HL-60/S4 treated with retinoic acid at 250 ng/mL for 4 days and 3 days (cell line): Measurements from ENCODE around the gene PCNX1.
"Not testable (repeated sequence)": the region's sequence is repeated elsewhere in the genome, so short reads cannot be mapped to it uniquely, and the experiment has no call there.

ENCODE experiments used
- in situ Hi-C: fragments of 300-500 bp; cut with MboI; formaldehyde crosslinking; loops from 2 replicates; pipeline ENCODE4 v1.7.0; 2022; ENCODE audit warnings: low sequenced_read_pairs

The PCNX1 gene

DNA sequence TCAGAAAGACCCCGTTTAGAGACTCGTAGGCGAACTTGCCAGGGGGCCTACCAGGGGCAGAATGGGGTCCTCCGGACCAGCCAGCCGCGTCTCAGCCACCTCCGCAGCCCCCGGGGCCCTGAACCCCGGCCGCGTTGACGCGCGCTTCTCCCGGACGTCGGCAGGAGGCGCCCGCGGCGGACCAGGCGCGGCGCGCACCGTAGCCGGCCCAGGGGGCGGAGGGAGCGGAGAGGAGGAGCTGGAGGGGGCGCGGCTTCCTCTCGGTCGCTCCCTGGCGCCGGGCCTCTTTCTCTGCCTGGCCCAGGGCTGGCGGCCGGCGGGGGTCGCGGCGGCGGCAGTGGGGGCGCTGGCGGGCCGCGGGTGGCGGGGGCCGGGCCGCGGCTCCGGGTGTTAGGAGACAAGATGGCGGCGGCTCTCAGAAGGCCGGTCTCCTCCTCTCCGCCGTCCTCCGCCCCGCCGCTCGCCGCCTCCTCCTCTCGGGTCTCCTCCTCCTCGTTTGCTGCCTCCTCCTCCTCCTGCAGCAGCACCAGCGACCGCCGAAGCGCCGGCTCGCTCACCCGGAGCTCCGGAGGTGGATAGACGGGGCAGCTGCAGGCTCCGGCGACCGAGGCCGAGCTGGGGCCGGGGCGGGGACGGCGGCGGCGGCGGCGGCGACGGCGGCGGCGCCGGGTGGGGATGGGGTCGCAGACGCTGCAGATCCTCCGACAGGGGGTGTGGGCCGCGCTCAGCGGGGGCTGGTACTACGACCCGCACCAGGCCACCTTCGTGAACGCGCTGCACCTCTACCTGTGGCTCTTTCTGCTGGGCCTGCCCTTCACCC lies at the start of gene PCNX1:
PCNX1 (plus strand) TSS at position 284 of the 820 bp plus-strand sequence; CDS start at position 676, 392 bp downstream.
- in situ Hi-C loops: no loop called here

DNA sequence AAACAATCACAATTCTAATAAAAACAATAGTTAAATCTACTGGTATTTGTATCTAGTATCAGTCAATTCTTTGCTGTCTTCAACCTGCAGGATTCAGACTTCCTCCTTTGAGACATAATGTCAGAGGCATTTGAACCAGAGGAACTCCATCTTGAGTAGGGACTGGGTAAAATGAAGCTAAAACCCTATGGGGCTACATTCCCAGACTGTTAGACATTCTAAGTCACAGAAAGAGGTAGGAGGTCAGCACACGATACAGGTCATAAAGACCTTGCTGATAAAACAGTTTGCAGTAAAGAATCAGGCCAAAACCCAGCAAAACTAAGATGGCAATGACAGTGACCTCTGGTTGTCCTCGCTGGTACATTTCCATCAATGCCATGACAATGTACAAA lies 49.8 kb upstream of the PCNX1 start:
- in situ Hi-C loops: no loop called here

DNA sequence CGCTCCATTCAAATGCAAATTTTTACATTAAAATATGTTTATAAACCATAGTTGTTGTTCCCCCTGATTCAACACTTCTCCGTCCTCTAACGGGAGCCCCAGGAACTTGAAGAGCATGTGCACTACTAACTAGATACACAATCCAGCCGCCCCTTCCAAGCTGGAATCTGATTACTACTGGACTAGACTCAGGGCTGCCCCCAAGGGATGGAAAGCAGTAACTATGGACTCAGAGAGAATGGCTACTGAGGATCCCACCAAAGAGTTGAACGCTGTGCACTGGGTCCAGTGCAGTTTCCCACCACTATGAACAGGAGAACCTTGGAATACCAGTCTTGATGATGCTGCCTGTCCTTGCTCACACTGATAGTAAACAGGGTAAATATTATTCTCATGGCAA lies 48.6 kb upstream of the PCNX1 start:
- in situ Hi-C loops: no loop called here

DNA sequence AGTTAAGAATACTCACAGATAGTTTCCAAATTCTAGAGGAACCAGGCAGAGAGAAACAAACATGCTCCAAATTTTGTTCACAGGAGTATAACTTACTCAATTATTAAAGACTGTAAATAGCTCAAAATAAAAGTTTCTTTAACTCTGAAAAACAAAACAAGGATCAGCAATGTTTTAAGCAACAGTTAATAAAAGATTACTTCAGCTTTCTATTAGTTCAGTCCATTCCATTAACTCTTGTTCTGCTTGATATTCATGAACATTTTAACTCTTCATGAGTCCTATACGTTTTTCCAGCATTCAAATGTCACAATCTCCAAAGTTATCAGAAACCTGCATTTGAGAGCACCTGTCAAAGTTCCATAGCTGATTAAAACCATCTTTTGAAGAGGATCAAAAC lies 40.3 kb upstream of the PCNX1 start:
- in situ Hi-C loops: not testable (repeated sequence)

DNA sequence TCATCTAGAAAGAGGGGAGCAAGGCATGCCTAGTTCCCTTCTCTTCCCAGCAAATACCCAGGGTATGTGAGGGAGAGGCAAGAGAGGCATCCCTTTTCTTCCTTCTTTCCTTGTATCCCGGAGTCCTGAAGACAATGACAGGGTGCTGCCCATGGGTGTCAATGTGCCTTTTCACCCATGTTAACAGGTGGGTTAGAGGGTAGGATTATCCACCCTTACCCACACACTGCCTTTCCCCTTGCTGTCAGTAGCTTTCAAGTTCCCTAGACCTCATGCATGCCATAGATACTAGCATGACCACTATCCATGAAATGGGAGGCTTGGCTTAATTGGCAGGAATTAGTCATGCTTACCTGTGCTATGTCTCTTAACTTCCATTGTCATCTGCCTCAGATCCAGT lies 36.3 kb upstream of the PCNX1 start:
- in situ Hi-C loops: no loop called here

DNA sequence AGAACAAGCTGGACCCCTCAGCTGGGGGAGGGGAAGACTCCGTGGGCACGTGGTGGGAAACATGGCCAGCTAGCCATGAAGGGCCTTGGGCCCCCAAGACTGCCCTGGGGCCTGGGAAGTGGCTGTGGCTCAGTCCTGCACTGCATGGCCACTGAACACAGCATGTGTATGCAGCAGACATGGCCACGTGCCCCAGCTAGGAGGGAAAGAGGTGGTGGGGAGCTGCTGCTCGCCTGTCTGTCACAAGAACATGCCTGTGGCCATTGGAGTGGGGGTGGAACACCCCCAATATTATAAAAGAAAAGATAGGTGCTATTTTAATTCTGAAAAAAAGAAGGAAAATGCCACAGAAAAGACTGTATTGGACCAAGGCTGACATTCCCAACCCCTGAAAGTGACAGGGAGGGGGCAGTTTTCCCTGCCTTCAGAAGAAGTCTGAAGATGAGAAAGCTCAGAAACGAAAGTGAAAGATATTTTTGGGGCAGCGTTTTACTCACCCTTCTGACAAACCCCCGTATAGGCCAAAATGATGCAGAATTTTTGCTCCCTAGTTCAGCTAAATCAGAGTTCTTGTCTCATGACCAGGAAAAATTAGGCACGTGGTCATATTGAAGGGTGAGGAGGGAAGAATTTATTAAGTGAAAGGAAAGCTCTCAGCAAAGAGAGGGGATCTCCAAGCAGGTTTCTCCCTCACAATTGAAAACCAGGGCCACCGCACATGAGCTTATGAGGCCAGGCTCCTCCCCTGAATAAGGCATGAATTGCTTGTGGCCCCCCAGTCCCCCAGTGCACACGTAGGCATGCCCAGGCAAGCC lies 35.2 kb upstream of the PCNX1 start:
- in situ Hi-C loops: no loop called here

DNA sequence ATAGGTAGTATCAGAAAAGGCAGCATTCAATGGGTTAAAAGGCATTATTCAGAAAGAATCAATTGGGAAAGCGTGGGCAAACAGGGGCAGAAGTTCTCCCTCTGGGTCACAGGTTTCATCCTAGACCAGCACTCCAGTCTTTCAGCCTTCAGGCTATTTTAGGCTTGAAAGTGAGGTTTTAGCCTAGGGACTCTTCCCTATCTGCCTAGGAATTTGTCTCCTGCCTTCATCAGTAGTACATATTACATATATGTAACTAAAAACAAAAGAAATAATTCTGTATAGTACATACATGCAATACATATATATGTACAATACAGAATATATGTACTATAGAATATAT lies 34.6 kb upstream of the PCNX1 start:
- in situ Hi-C loops: no loop called here

DNA sequence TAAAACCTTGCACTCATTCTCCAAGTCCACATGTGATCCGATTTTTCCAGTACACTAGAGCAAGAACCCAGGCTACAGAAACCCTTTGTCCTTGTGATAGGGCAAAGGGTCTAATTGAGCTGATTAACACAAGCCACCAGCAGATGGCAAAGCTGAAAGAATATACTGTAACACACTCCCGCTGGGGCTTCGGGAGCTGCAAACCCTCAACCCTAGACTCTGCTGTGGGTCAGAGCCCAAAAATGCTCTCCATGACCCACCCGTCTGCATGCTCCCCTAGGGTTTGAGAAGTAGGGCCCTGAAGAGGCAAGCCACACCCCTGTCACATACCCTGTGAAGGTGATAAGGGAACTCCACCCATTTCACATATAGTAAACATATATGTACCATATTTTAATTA lies 33.6 kb upstream of the PCNX1 start:
- in situ Hi-C loops: no loop called here

DNA sequence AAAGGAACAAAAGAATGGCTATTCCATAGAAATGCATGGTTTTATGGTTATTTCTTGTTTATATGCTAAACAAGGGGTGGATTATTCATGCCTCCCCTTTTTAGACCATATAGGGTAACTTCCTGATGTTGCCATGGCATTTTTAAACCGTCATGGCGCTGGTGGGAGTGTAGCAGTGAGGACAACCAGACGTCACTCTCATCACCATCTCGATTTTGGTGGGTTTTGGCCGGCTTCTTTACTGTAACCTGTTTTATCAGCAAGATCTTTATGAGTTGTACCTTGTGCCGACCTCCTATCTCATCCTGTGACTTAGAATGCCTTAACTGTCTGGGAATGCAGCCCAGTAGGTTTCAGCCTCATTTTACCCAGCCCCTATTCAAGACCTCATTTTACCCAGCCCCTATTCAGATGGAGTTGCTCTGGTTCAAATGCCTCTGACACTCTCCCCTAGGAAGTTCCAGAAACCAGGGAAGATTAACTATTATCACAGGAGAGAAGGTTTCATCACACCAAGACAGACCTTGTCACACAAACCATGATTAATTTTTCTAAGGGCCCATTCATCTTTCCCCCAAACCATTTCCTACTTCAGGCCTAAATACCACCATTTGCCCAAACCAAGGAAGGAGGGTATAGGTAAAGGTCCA lies 31.3 kb upstream of the PCNX1 start:
- in situ Hi-C loops: not testable (repeated sequence)

DNA sequence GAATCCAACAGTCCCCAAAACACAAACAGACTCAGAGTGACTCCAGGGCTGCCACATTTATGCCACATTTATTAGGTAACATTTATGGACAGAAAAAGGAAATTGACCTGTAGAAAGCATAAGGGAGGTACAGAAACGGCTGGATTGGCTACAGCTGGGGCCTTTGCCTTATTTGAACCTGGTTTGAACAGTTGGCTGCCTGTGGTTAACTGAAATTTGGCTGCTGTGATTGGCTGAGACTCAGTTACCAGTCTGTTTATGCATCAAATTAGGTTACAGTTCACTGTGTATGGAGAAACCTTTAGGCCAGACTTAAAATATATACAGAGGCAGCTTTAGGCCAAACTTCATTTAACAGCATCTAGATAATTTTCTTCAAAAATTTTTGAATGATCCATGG lies 27.8 kb upstream of the PCNX1 start:
- in situ Hi-C loops: no loop called here

DNA sequence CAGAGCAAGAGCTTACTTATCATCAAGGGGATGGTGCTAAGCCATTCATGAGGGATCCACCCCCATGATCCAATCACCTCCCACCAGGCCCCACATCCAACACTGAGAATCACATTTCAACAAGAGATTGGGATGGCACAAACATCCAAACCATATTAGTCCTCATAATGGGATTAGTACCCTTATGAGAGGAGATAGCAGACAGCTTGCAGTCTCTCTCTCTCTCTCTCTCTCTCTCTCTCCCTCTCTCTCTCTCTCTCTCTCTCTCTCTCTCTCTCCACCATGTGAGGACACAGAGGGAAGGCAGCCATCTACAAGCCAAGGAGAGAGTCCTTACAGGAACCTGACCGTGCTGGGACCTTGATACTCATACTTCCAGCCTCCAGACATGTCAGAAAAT lies 26.4 kb upstream of the PCNX1 start:
- in situ Hi-C loops: not testable (repeated sequence)

DNA sequence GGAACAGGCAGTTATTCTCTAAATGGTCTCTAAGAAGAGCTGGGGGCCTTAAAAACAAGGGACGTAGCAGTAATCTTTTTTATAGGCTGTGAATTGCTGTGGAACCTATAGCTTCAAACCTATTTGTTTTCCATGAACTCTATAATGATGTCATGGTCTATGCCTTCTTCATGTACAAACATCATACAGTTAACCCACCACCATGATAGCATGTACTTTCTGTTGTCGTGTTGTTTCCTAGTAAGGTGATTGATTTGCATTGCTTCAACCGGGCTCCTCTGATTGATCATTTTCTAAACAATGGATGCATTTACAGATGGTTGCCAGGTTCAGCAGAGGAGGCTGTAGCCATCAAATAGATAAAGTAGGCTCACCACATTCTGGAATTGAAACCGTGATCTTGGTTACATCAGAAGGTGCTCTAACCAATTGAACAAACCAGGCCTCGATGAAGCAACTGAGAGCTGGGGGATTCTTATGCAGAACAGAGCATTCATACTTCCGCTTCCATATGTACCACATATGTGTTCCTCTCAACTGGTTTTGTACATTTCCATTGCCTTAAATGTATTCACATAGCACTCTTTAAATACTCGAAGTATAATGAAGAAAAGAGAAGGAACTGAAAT lies 25.6 kb upstream of the PCNX1 start:
- in situ Hi-C loops: no loop called here

DNA sequence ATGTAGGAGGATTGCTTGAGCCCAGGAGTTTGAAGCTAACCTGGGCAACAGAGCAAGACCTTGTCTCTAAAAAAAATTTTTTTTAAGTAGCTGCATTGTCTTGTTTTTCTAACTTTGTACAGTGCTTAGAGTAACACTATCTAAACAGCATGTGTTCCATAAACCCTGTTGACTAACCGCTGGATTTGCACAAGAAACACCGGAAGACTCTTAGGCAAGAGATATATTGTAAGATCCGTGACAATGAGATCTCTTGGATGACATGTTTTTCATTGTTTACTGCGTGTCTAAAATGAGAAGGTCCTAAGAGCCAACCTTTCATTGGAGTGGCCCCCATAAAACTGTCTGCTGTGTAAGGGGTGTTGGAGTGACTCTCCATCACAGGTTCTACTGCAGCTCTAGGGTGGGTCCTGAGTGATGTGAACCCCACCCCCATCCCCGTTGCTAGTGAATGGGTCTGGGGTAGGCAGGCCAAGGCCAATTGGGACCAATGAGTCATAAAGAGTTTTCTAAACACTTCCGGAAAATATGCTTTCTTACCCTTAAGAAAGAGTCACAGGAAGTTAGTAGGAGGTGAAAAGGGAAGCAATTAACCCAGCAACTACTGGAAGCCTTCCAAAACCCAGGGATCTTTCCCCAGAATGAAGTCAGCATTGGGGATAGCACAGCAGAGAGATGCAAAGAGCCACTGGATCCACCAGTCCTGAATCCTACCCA lies 24.3 kb upstream of the PCNX1 start:
- in situ Hi-C loops: no loop called here

DNA sequence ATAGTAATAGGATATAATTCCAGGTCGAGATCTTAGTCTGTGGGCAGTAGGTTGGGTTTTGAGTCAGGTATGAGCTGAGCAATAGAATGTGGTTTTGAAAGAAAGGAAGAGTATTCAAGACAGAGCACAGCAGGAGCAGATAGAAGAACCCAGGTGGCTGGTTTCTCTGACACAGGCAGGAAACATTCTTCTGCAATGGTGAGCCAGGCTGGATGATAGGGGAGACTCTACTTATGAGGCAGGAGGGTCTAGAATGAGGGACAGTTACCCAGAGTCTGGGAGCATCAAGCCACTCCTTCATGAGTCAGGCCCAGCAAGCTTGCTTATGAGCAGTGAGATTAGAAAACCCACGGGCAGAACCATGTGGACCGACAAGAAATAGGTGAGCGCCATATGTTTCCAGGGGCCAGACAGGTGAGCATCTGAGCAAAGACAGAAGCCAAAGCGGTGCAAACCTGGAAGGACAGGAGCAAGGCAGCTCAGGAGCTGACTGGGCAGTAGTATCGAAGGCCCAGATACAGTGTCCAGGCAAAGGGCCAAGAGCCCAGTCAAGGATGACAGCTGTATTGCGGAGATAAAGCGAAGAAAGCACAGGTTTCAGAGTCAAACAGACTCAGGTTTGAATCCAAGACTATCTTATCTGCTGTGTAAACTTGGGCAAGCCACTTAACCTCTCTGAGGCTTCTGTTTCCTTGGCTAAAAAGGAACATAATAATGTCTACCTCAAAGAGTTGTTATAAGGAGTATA lies 22.5 kb upstream of the PCNX1 start:
- in situ Hi-C loops: no loop called here

DNA sequence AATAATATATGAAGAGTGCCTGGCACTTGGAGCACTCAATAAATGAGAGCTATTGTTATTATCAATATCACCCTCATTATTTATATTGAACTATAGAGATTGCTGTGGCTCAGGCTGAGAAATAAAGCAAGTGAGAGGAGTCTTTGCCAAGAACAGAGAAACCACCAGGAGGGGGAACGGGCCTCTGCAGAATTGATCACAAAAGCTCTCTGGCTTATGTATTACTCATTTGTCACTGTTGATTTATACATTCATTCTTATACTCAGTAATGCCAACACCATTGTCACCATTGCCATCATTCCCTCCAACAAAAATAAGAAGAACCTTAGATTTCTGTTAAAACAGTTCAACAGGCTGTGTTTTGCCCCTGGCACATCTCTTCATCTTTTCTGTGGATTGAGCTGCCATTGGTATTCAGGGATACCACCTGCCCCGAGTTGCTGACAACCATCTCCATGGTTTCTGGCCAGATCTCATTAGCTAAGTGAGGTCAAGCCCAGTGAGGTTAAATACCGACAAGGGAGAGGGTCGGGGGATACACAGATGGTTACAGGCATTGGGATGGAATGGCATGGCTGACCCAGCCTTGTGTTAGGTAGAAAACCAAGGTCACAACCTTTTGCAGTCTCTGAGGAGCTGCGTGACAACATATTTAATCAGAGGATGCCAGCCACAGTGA lies 21.8 kb upstream of the PCNX1 start:
- in situ Hi-C loops: no loop called here

DNA sequence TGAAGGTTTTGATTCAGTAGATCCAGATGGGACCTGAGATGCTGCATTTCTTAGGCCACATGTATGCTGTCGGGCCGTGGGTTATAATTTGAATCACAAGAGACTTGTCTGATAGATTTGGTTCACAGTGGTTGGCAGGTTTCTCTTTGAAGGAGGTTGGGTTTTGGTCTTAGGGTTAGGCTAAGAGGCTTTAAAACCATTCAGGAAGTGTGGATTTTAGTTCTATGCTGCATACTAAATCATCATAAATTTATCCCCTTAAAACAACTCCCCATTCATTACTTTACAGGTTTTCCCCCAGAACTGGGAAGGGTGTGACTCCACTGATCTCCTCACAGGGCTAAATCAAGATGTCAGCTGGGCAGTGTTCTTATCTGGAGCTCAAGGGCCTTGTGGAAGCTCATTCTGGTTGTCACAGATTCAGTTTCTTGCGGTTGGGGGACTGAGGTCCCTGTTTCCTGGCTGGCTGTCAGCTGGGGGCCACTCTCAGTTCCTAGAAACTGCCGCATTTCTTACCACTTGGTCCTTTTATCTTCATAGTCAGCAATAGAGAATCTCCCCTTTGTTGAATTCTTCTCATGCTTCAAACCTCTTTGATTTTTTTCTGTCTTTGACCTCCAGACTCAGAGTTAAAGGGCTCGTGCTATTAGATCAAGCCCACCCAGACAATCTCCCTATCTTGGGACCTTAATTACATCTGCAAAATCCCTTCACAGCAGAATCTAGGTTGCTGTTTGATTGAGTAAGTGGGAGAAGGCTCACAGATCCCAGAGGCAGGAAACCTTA lies 20.6 kb upstream of the PCNX1 start:
- in situ Hi-C loops: no loop called here

DNA sequence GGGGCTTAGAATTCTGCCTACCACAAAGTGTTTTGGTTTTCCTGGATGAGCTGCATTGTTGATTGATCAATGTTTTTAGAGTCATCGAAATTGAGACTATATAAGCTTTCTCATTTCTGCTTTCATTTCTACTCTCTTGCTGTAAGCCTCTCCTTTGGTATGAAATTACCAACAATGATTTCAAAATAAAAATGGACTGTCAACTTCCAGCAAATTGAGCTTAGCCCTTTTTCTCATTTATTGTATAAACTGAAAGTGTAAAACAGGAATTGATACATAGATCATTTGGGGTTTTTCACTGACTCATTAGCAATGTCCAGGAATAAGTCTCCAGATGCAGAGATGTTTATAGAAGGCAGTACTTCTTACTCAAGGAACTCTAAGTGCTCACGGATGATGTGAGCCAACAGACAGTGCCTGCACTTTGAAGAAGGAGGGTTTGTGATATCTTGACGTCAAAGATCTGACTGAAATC lies 20.0 kb upstream of the PCNX1 start:
- in situ Hi-C loops: no loop called here

DNA sequence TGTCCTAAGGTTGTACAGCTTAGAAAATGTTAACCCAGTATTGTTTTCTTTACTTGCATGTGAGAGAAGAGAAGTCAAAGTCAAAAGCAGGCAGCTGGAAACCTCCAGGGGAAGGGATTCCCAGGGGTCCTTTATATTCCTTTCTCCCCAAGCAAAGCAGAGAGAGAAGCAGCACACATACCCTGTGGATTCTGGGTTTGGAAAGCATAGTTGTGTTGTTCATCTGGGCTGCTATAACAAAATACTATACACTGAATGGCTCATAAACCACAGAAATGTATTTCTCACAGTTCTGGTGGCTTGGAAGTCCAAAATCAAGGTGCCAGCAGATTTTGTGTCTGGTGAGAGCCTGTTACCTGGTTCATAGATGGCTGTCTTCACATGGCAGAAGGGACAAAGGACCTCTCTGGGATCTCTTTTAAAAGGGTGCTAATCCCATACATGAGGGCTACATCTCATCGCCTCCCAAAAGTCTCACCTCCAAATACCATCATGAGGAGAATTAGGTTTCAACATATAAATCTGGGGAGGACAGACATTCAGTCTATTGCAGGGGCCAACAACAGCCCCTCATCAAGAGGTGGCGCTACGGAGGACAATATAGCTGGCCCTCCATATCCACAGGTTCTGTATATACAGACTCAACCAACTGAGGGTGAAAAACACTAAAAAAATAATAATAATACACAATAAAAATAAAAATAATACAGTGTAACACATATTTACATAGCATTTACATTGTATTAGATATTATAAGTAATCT lies 19.3 kb upstream of the PCNX1 start:
- in situ Hi-C loops: no loop called here
